HG03520 (cell line): ENCODE results near the gene EMB.
A peak's percentile ranks its signal among the peaks of the same experiment; 100 is the strongest.
"Not testable (repeated sequence)": the region's sequence is repeated elsewhere in the genome, so short reads cannot be mapped to it uniquely, and the experiment has no call there.

Experiments used
- ATAC-seq: cut with Tn5 transposase; IDR thresholded peaks from one replicate; pipeline ENCODE4 v1.9.1; 2021; ENCODE audit warnings: mild to moderate bottlenecking, moderate library complexity; ENCODE audit not compliant: unreplicated experiment

The EMB gene, protein sequence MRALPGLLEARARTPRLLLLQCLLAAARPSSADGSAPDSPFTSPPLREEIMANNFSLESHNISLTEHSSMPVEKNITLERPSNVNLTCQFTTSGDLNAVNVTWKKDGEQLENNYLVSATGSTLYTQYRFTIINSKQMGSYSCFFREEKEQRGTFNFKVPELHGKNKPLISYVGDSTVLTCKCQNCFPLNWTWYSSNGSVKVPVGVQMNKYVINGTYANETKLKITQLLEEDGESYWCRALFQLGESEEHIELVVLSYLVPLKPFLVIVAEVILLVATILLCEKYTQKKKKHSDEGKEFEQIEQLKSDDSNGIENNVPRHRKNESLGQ

DNA sequence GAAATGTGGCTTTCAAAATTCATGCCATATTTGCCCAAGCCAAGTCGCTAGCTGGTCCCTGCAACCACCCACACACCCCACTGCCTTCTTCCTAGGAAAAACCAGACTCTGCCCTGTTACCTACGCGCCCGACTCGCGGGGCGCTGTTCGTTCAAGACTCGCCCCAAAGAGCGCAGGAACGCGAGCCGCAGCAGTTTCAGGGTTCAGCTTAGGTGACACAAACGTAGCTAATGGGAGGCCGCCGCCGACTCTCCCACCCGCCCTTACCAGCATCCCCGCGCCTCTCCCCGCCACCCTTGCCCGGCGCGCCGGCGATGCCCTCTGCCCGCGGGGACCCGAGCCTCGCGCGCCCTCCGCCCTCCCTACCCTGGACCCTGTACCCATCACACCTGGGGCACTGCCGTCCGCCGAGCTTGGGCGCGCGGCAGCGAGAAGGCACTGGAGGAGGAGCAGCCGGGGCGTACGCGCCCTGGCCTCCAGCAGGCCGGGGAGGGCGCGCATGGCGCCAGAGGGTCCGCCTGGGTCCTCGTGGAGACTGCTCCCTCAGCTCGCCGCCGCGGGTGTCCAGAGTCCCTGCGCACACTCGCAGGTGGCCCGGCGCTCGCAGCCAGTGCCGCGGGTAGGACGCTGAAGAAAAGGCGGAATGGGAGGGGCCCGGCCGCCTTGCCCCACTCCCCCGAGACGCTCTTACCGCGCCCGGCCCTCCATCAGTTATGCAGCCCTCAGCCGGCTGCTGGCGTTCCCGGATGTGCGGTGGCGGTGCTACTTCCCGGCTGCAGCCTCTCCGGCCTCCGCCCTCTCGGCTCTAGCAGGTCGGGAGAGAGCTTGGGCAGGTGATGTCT, at the start of gene EMB:
EMB (minus strand) TSS at position 638 of the 842 bp plus-strand sequence; CDS start at position 501, 137 bp downstream.
- ATAC-seq, result peak; percentile 52

DNA sequence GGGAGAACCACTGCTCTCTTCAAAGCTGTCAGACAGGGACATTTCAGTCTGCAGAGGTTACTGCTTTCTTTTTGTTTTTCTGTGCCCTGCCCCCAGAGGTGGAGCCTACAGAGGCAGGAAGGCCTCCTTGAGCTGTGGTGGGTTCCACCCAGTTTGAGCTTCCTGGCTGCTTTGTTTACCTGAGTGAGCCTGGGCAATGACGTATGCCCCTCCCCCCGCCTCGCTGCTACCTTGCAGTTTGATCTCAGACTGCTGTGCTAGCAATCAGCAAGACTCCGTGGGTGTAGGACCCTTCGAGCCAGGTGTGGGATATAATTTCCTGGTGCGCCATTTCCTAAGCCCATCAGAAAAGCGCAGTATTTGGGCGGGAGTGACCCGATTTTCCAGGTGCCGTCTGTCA, 48.4 kb upstream of the EMB start:
- ATAC-seq, result not testable (repeated sequence)

DNA sequence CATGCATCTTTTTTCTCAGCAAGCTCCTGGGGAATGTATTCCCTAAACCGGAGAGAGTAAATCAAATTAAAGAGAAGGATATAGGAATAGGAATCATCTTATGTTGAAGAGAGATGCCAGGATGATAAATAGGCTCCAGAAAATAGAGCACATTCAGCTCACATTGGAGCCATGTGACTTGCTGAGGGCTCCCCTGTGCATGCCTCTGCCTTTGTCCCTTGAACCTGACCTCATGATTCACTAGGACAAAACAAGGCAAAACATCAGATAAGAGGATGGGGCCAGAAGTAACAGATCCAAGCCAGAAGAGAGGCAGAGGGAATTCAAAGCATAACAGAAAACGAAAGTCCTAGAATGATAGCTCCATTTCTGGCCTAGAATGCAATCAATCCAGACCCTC, 37.7 kb upstream of the EMB start:
- not testable (repeated sequence) for ATAC-seq

DNA sequence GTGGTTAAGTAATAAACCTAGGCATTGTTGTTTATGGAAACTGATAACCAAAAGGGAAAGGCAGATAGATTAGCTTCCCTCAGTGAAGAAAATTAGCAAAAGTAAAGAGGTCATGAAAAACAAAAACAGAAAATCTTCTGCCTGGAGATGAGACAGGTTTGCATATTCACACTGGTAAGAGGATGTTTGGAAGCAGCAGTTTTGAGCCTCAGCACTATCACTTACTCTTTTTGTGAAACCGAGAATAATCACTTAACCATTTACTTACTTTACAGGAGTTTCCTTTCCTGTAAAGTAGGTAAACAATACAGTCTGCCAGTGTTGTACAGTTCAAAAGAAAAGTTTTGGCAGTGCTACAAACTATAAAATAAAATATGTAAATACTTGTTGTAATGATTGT, 35.5 kb upstream of the EMB start:
- ATAC-seq, result peak; percentile 97

DNA sequence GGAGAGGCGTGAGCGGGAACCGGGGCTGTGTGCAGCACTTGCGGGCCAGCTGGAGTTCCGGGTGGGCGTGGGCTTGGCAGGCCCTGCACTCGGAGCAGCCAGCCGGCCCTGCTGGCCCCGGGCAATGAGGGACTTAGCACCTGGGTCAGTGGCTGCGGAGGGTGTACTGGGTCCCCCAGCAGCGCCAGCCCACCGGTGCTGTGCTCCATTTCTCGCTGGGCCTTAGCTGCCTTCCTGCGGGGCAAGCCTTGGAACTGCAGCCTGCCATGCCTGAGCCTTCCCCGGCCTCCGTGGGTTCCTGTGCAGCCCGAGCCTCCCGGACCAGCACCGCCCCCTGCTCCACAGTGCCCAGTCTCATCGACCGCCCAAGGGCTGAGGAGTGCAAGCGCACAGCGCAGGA, 23.9 kb upstream of the EMB start:
- ATAC-seq, result not testable (repeated sequence)

DNA sequence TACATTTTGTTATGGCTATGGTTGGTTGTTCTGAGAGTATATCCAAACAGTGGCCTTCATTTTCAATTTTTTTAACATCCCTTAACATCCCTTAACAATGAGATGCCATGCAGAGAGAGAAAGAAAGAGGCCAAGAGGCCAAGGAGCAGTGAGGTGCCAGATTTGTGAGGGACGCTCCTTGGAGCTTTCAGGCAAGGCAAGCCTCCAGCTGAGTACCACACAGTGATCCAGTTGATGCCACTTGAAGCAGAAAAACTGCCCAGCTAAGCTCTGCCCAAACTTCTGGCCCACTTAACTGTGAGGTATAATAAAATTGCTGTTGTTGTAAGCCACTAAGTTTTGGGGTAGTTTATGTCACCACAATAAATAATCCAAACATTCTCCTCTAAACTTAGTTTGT, 22.6 kb upstream of the EMB start:
- ATAC-seq, result no peak

DNA sequence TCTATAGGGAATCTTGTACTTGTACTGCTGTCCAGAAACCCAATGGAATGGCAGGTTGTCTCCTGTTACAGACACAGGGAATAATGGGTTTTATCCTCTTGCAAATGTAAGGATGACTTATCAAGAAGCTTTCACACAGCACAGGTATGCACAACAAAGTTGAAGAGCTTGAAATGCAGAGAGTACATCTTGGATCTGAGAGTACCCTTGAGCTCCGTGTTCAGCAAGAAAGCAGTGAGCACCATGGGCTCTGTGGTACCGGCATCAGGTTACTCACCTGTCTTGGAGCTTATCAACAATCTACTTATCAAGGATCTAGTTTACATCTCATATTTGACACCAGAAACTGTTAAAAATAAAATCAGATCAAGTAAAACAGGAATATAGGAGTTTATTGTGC, 22.0 kb upstream of the EMB start:
- no peak for ATAC-seq

DNA sequence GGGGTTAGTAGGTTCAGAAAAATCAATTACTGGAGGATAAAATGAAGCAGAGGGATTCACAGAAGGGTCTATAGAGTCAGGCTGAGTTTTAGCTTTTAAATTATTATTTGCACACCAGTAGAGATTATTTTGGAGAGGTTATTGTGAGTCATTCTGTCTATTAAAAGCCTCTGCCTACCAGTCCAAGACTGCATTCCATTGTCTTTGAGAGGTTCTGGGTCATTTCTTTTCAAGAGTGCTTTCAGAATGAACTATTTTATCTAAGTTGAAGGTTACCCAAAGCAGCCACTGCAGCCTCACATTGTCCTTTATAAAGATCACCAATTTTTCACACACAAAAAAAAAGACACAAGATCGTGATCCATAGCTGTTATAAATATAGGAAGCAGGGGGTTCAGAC, 21.5 kb upstream of the EMB start:
- not testable (repeated sequence) for ATAC-seq

DNA sequence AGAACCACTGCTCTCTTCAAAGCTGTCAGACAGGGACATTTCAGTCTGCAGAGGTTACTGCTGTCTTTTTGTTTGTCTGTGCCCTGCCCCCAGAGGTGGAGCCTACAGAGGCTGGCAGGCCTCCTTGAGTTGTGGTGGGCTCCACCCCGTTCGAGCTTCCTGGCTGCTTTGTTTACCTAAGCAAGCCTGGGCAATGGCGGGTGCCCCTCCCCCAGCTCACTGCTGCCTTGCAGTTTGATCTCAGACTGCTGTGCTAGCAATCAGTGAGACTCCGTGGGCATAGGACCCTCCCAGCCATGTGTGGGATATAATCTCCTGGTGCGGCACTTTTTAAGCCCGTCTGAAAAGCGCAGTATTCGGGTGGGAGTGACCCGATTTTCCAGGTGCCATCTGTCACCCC, 17.3 kb upstream of the EMB start:
- not testable (repeated sequence) for ATAC-seq

DNA sequence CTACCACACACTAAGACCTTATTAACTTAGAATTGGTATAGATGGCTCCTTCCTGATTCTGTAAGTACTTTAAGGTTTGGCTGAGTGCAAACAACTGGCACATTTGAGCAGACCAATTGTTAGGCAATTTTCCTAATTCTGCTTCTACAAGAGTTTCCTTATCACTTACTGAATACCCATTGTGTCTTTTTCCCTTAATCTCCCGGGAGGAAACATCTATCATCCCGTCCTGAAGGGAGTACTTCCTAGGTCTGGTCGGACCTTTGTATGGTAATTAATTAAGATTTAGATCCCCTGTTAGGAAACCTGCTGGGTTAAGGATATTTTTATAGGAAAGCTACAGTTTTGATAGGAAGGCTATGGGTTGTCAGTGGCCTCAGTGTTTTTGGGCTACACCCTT, 8.2 kb upstream of the EMB start:
- not testable (repeated sequence) for ATAC-seq

DNA sequence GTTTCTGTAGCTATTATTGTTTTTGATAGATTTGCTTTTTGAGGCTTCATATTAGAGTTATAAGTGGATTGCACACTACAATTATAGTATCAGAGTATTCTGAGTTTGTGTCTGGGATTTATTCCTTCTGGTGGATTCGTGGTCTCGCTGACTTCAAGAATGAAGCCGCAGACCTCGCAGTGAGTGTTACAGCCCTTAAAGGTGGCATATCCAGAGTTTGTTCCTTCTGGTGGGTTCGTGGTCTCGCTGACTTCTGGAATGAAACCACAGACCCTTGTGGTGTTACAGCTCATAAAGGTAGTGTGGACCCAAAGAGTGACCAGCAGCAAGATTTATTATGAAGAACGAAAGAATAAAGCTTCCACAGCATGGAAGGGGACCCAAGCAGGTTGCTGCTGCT, 6.9 kb upstream of the EMB start:
- ATAC-seq, result no peak

DNA sequence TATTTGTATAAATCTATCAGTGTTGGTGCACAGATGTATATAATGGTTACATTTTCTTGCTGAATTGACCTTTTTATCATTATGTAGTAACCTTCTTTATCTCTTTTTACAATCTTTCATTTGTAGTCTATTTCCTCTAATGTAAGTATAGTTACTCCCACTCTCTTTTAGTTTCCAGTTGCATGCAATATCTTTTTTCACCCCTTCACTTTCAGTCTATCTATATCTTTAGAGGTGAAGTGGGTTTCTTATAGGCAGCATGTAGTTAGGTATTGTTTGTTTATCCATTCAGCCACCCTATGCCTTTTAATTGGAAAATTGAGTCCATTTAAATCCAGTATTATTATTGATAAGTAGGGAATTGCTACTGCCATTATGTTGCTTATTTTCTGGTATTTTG, 6.1 kb upstream of the EMB start:
- ATAC-seq, result no peak

DNA sequence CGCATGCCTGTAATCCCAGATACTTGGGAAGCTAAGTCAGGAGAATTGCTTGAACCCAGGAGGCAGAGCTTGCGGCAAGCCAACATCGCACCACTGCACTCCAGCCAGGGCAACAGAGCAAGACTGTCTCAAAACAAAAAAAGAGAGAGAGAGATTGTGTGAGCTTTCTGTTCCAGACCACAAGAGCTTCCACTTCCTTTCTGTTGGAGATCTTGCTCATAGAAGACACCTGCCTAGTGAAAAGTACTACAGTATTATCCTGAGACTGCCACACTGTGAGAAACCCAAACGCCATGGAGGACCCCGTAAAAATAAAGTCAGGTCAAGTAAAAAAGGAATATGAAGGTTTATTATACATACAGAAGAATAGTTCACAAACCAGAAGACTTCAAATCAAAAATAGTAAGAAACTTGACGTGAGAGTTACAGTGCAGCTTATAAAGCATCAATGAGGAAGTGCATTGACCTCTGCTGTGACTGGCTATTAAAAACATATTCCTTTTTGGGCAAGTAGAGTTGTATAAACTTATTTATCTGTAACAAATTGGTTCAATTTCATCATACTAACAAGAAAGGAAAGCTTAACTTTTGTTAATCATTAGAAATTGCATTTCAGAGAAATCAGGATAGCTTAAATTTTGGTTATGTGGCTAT, 4.3 kb upstream of the EMB start:
- peak; percentile 75 for ATAC-seq

DNA sequence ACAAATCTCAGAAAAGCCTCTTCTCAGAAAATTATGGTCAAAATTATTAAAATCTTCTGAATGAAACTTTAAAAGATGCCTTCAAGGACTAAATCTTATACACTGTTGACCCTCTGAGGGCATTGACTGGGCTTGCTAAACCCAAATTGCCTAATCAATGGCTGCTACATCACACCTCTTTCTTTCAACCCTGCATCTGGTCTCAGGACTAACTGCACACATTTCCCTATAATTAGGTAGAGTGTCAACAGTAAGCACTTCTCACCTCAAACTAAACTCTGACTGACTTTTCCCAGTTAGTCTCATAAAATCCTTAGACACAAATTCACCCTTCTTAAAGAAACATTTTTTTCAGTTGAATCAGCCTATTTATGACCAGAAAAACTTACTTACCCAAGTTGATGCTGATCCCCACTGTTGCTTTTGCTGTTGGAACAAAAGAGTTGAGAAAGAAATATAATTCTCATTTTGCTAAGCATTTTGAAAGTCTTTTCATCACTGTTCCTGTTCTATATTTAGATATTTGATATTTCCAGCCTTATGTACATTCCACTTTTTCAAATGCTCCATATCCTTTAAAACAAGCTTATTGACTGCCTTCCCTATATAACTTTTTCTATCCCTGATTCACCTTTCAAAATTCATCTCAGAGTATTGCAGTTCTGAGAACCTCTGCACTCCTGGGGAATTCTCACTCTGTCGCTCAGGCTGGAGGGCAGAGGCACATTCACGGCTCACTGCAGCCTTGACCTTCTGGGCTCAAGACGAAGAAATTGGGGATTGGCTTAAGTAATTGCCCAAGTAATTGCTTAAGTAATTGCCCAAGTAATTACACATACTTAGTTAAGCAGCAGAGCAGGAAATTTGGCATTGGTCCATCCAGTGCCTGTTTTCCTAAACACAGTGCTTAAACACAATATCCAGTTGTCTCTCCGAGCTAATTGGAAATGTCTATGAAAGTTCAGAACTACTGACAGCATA, 1.8 kb upstream of the EMB start:
- ATAC-seq, result not testable (repeated sequence)

DNA sequence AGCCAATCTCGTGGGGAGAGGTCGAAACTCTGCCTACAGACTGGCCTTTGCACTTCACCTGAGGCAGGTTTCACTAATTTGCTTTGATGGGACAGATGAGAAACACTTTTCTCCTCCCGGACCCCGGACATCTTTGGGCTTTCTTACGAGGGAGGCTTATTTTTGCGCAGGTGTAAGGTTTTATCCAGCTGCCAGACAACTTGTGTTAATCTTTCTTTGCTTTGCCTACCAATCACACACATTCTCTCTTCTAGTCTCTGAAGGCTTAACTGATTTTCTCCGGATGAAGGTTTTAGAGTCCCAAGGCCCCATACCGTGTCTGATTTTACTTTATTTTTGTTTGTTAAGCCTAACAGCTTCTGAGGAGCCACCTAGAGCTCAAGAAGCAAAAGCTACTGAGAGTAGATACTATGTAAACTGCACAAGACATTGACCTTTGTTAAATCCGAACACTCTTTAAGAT, 436 bp upstream of the EMB start:
- peak; percentile 5 for ATAC-seq

DNA sequence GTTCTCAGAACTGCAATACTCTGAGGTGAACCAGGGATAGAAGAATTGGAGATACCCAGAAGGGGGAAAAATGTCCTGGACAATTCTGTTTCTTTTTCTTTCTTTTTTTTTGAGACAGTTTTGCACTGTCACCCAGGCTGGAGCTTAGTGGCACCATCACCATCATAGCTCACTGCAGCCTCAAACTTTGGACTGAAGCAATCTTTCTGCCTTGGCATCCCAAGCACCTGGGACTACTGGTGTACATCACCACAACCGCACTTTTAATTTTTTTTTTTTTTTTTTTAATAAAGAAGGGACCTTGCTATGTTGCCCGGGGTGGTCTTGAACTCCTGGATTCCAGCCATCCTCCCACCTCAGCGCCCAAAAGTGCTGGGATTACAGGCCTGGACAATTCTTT, 1.9 kb downstream of the EMB start:
- no peak for ATAC-seq

DNA sequence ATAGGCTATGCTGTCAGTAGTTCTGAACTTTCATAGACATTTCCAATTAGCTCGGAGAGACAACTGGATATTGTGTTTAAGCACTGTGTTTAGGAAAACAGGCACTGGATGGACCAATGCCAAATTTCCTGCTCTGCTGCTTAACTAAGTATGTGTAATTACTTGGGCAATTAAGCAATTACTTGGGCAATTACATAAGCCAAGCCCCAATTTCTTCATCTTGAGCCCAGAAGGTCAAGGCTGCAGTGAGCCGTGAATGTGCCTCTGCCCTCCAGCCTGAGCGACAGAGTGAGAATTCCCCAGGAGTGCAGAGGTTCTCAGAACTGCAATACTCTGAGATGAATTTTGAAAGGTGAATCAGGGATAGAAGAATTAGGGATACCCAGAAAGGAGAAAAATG, 3.0 kb downstream of the EMB start:
- ATAC-seq, result not testable (repeated sequence)

DNA sequence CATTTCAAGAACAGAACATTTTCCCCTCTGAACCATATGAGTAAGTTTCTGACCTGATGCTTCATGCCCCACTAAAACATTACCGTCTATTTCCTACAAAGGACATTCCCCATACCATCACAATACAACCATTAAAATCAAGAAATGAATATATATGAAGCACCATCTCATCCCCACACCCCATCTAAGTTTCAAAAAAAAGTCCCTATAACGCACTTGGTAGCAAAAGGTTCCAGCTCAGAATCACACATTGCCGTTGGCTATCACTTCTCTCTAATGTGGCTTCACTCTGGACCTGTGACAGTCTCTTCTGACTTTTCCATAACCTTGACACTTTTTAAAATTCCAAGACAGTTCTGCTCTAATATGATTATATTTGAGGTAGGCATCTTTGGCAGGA, 5.9 kb downstream of the EMB start:
- ATAC-seq, result peak; percentile 38

DNA sequence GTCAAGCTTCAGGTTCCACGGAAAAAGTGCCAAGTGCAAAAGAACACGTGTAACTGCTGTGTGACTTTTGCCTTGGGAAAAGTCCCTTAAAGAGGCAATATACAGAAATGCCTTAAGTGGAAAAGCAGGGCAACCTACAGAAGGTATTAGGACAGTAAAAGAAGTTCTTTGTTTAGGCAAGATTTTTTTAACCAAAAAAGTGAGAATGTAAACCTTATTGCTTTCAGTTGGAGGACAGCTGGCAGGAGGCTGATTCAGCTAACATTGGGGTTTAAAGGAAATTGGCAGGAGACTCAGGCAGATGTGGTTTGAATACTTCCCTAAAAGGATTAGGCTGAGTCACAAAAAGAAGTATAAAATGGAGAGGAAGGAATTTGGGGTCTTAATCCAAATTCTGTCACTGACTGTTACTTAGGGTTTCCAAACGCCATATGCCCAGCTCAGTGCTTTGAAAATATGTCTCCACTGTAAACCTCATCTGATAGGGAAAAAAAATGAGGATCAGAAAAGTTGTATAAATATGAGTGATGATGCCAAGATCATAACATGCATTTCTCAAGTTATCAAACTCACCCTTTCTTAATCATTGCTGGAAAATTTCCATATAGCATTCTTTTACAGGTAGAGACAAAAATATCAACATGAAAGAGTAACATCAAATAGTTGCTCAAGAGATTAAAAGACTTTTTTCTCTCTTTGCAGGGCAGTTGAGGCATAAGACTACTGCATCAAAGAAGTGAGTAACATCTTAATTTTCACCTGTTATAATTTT, 9.8 kb downstream of the EMB start:
- ATAC-seq, result not testable (repeated sequence)
